Measurements from ENCODE around the gene UNC93B1. TPM values are rescaled to one million over a fixed set of nuclear protein-coding genes. Genes with fewer than 3 reads are reported as not detected.

UNC93B1 gene
- total RNA-seq, 2 donors from 2014 or later, result 7.7 to 23.6 TPM

GRCh38 chr11:68032003-68032402 is 28.1 kb upstream of the UNC93B1 start:
- H3K36me3 Mint-ChIP-seq, result peaks cover 0 to 14% of the 10 kb centered on the region in 2 donors
- H3K27ac Mint-ChIP-seq, result peak overlapping the region; percentile 92 to 97
- H3K9me3 Mint-ChIP-seq, result no peaks in the 10 kb centered on the region
- ATAC-seq (no peak), DNase-seq (ENCODE audit: low spot score in 2 of 2) (no peak)

GRCh38 chr11:68031144-68031464 is 27.2 kb upstream of the UNC93B1 start:
- H3K27ac Mint-ChIP-seq, result peak overlapping the region; percentile 92 to 97
- ATAC-seq (no peak), DNase-seq (ENCODE audit: low spot score in 2 of 2) (no peak)
- no peaks in the 10 kb centered on the region for H3K9me3 Mint-ChIP-seq
- peaks cover 0 to 15% of the 10 kb centered on the region in 2 donors for H3K36me3 Mint-ChIP-seq

GRCh38 chr11:68030318-68031143 is 26.6 kb upstream of the UNC93B1 start, which contains the start of gene NDUFS8:
Gene NDUFS8, plus strand, starts transcription at chr11:68030681. Its CDS starts 1,471 bp downstream, at chr11:68032152.
- Mint-ChIP-seq H3K9me3 (no peaks in the 10 kb centered on the region), H3K27ac (peak within 1 kb of the TSS; percentile 92 to 97), H3K36me3 (peaks cover 2 to 21% of the 10 kb centered on the region in 2 donors)
- ATAC-seq, result peak; percentile 96 to 97
- peak; percentile 94 to 96 for DNase-seq (ENCODE audit: low spot score in 2 of 2)

GRCh38 chr11:68028802-68029545 is 25.1 kb upstream of the UNC93B1 start:
- no peak for ATAC-seq
- no peaks in the 10 kb centered on the region for H3K9me3 Mint-ChIP-seq
- peak overlapping the region; percentile 74 to 97 for H3K27ac Mint-ChIP-seq
- no peak for DNase-seq (ENCODE audit: low spot score in 2 of 2)
- peaks cover 9 to 24% of the 10 kb centered on the region in 2 donors for H3K36me3 Mint-ChIP-seq

- ATAC-seq (no peak), DNase-seq (ENCODE audit: low spot score in 2 of 2) (no peak)
- Mint-ChIP-seq H3K27ac (no peak overlapping the region), H3K36me3 (peaks cover 9 to 20% of the 10 kb centered on the region in 2 donors), H3K9me3 (no peaks in the 10 kb centered on the region)
Measured at GRCh38 chr11:68027667-68028066, 23.8 kb upstream of the UNC93B1 start.

GRCh38 chr11:68026391-68027105 is 22.7 kb upstream of the UNC93B1 start:
- Mint-ChIP-seq H3K36me3 (peaks cover 9 to 20% of the 10 kb centered on the region in 2 donors), H3K9me3 (no peaks in the 10 kb centered on the region), H3K27ac (peak overlapping the region in 1 of 2 donors; percentile 36)
- DNase-seq (ENCODE audit: low spot score in 2 of 2), result no peak
- ATAC-seq, result no peak

GRCh38 chr11:68025047-68025446 is 21.1 kb upstream of the UNC93B1 start:
- Mint-ChIP-seq H3K27ac (no peak overlapping the region), H3K36me3 (peaks cover 9 to 13% of the 10 kb centered on the region in 2 donors), H3K9me3 (no peaks in the 10 kb centered on the region)
- no peak for ATAC-seq
- no peak for DNase-seq (ENCODE audit: low spot score in 2 of 2)

- H3K9me3 Mint-ChIP-seq, result no peaks in the 10 kb centered on the region
- peaks cover 9 to 13% of the 10 kb centered on the region in 2 donors for H3K36me3 Mint-ChIP-seq
- ATAC-seq, result no peak
- DNase-seq (ENCODE audit: low spot score in 2 of 2), result no peak
- no peak overlapping the region for H3K27ac Mint-ChIP-seq
Measured at GRCh38 chr11:68024508-68024907, 20.6 kb upstream of the UNC93B1 start.

GRCh38 chr11:68022531-68022930 is 18.6 kb upstream of the UNC93B1 start:
- no peak for ATAC-seq
- H3K36me3 Mint-ChIP-seq, result peaks cover 9 to 13% of the 10 kb centered on the region in 2 donors
- no peaks in the 10 kb centered on the region for H3K9me3 Mint-ChIP-seq
- DNase-seq (ENCODE audit: low spot score in 2 of 2), result no peak
- H3K27ac Mint-ChIP-seq, result no peak overlapping the region

- H3K36me3 Mint-ChIP-seq, result peaks cover 9 to 13% of the 10 kb centered on the region in 2 donors
- no peak overlapping the region for H3K27ac Mint-ChIP-seq
- DNase-seq (ENCODE audit: low spot score in 2 of 2) (no peak), ATAC-seq (no peak)
- H3K9me3 Mint-ChIP-seq, result no peaks in the 10 kb centered on the region
Measured at GRCh38 chr11:68021167-68021787, 17.4 kb upstream of the UNC93B1 start.

GRCh38 chr11:68020575-68020974 is 16.7 kb upstream of the UNC93B1 start:
- Mint-ChIP-seq H3K36me3 (peaks cover 7% of the 10 kb centered on the region in 2 donors), H3K27ac (peak overlapping the region in 1 of 2 donors; percentile 69)
- no peak for ATAC-seq

GRCh38 chr11:68019486-68019885 is 15.6 kb upstream of the UNC93B1 start:
- H3K9me3 Mint-ChIP-seq, result no peaks in the 10 kb centered on the region
- ATAC-seq, result no peak
- DNase-seq (ENCODE audit: low spot score in 2 of 2), result no peak
- H3K36me3 Mint-ChIP-seq, result no peaks in the 10 kb centered on the region
- H3K27ac Mint-ChIP-seq, result no peak overlapping the region

More at GRCh38 chr11:68020575-68020974, 16.7 kb upstream of the UNC93B1 start:
- no peaks in the 10 kb centered on the region for H3K9me3 Mint-ChIP-seq
- DNase-seq (ENCODE audit: low spot score in 2 of 2), result no peak

- no peak for DNase-seq (ENCODE audit: low spot score in 2 of 2)
- Mint-ChIP-seq H3K9me3 (no peaks in the 10 kb centered on the region), H3K36me3 (no peaks in the 10 kb centered on the region), H3K27ac (no peak overlapping the region)
- no peak for ATAC-seq
Measured at GRCh38 chr11:68018730-68019190, 14.9 kb upstream of the UNC93B1 start.

- ATAC-seq (no peak), DNase-seq (ENCODE audit: low spot score in 2 of 2) (no peak)
- H3K27ac Mint-ChIP-seq, result no peak overlapping the region
- H3K36me3 Mint-ChIP-seq, result no peaks in the 10 kb centered on the region
- H3K9me3 Mint-ChIP-seq, result no peaks in the 10 kb centered on the region
Measured at GRCh38 chr11:68017980-68018729, 14.3 kb upstream of the UNC93B1 start.

- no peak overlapping the region for H3K27ac Mint-ChIP-seq
- DNase-seq (ENCODE audit: low spot score in 2 of 2) (no peak), ATAC-seq (no peak)
- no peaks in the 10 kb centered on the region for H3K36me3 Mint-ChIP-seq
- no peaks in the 10 kb centered on the region for H3K9me3 Mint-ChIP-seq
Measured at GRCh38 chr11:68016904-68017817, 13.3 kb upstream of the UNC93B1 start.

All from activated naive CD4-positive, alpha-beta T cell treated with anti-CD3 and anti-CD28 coated beads, Interleukin-2, amount 50 U/mL, for 72 hours (primary cell).